Germinal center (tissue), 1 donor: ENCODE results near the gene ACTL8.

Source experiments
- DNase-seq: peaks from one replicate; pipeline ENCODE4 v3.0.0; 2012; ENCODE audit warnings: mixed read lengths, low spot score

Gene ACTL8

GRCh38 chr1:17805869-17806684, 50.9 kb downstream of the ACTL8 start:
- DNase-seq: no peak

DNA sequence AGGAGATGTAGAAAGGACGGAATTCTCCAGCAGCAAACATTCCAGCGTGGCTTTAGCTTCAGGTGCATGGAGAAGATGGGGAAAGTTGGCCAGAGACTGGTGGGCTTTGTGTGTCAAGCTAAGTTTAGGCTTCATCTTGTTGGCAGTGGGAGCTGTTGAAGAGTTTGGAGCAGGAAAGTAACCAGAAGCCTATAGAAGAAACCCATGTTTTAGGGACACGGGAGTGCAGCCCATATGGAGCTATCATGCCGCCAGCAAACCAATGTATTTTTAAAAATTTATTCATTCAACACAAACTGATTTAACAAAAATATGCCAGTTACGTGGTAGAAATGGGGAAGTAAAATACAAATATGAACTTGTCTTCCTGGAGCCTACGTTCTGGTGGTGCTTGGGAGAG, 53.7 kb downstream of the ACTL8 start:
- no peak for DNase-seq

DNA sequence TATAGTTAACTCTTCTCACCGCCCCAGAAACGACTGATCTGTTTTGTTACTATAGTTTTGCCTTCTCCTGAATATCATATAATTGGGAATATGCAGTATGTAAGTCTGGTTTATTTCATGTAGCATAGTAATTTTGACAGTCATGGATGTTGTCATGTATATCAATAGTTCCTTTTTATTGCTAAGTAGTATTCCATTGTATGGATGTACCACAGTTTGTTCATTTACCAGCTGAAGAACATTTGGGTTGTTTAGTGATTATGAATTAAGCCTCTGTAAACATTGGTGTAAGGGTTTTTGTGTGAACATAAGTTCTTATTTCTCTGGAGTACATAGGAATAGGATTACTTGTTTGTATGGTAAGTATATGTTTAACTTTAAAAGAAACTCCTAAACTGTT, 55.5 kb downstream of the ACTL8 start:
- DNase-seq: no peak

GRCh38 chr1:17816511-17816910, 61.4 kb downstream of the ACTL8 start:
- DNase-seq: no peak

GRCh38 chr1:17819129-17819802, 64.1 kb downstream of the ACTL8 start:
- DNase-seq: no peak

DNA sequence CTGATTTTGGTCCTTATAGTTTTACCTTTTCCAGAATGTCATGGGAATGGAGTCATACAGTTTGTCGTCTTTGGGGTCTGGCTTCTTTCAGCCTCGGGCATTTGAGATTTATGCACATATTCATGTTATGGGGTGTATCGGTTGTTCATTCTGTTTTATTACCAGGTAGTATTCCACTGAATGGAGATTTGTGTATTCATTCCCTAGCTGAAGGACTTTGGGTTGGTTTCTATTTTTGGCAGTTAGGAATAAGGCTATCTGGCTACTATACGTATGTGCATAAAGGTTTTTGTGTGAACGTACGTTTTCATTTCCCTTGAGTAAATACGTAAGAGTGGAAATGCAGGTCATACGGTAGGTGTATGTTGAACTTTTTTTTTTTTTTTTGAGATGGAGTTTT, 65.1 kb downstream of the ACTL8 start:
- no peak for DNase-seq

DNA sequence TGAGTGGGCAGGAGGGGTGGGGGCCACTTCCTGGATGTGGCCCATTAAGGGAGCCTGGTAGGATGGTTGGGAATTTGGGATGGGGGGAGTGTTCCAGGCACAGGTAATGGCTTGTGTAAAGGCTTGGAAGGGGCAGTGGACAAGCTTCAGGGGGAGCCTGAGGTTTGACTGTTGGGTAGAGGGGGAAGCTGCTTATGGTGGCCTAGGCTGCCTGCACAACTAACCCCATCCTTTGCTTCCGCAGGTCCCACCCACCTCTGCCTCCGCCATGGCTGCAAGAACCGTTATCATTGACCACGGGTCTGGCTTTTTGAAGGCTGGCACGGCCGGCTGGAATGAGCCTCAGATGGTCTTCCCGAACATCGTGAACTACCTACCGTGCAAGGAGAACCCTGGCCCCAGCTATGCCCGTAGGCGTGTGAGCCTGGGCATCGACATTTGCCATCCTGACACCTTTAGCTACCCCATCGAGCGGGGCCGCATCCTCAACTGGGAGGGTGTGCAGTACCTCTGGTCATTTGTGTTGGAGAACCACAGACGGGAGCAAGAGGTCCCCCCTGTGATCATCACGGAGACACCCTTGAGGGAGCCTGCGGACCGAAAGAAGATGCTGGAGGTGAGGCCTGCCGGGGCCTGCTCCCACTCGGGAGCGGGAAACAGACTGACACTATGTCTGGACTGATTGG, 67.8 kb downstream of the ACTL8 start:
- DNase-seq: no peak

DNA sequence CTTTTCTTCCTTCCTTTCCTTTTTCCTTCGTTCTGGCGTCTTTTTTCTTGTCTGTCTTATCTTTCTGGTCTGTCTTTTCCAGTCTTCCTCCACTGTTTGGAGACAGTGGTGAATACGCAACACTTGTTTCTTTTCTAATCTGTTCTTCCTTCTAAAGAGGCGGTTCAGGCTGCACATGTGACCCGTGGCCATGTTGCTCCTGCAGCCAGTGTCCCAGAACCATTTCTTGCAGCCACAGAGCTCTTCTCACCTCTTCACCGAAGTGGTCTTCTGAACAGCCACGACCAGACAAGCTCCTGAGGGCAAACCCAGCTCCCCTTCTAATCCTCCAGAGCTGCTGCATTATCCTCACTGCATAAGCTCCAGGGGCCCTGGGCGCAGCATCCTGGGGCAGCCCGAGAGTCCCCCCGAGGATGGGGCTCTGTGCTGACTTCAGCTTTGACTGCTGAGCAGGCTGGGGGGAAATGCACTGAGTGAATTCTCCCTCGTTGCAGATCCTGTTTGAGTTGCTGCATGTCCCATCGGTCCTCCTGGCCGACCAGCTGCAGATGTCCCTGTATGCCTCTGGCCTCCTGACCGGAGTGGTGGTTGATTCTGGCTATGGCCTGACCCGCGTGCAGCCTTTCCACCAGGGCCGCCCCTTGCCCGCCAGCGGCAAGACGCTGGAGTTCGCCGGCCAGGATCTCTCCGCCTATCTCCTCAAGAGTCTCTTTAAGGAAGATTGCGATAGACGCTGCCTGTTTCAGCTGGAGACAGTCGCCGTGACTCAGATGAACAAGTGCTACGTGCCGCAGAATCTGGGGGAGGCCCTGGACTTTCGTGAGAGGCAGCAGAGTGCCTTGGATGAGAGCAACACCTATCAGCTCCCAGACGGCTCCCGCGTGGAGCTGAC, 70.4 kb downstream of the ACTL8 start:
- no peak for DNase-seq

GRCh38 chr1:17826165-17826488, 71.0 kb downstream of the ACTL8 start:
- peak; percentile 55 for DNase-seq

DNA sequence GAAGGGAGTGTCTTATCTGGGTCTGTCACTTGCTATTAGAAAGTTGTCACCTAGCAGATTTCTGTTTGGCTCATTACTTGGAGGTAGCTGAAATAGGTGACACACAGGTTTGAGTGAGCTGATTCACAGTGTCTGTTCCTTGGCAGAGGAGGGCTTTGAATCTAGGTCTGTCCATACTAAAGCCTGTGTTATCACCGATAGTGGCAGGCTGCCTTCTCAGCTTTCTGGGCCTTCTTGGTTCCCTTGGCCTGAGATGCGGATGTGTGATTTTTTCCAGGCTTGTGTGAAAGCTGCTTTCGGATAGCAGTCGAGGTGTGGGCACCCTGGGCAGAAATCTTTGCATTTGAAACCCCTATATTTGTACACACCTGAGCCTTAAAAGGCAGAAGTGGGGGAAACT, 73.9 kb downstream of the ACTL8 start:
- no peak for DNase-seq

- DNase-seq: no peak
Observed at GRCh38 chr1:17829579-17829978, 74.4 kb downstream of the ACTL8 start.

DNA sequence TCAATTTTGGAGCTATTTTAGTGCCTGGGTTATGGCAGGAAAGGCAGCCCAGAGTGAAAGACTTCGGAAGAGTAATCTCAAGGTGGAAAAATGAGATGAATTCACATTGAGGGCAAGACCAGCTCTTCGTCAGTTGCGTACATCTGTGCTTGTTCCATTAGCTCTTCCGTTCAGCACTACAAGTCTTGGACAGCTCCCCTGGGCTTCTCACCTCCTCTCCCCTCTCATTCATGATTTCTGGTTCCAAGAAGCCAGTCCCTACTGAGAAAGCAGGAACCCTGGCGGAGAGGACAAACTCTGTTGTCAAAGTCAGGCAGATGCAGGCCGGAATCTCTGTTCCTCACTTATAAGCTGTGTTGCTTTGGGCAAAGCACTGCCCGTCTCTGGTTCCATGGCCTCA, 76.5 kb downstream of the ACTL8 start:
- no peak for DNase-seq

DNA sequence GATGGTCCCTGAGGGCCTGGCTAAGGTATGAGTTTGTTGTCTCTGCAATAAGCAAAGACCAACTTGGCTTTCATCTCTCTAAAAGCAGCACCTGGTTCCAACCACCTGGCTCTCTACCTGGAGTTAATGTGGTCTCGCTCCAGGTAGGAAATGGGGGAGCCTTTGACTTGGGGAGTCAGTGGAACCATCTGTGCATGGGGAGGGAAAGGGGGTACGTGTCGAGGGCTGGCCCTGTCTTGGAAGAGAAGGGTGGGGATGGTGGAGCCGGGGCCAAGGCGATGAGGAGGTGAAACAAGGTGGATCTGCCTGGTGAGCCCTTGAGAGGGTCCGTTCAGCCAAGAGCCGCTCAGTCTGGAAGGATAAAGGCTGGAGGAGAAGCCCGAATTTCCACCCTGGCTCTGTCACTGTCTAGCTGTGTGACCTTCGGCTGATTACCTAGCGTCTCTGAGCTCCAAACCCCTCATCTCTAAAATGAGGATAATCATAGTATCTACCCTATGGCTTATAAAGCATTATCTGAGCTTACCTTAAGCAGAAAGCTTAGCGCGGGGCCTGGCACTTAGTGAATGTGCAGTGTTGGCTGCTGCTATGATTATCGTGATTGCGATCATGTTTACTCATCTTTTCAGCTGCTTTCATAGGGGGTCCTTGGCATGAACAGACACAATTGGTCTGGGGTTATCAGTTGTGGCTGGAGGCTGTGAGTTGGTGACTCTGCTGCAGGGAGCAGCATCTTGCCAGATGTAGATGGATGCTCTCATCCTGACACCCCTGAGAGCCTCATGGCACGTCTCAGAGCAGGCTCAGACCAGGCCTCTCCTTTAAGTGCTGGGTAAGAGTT, 78.7 kb downstream of the ACTL8 start:
- no peak for DNase-seq

DNA sequence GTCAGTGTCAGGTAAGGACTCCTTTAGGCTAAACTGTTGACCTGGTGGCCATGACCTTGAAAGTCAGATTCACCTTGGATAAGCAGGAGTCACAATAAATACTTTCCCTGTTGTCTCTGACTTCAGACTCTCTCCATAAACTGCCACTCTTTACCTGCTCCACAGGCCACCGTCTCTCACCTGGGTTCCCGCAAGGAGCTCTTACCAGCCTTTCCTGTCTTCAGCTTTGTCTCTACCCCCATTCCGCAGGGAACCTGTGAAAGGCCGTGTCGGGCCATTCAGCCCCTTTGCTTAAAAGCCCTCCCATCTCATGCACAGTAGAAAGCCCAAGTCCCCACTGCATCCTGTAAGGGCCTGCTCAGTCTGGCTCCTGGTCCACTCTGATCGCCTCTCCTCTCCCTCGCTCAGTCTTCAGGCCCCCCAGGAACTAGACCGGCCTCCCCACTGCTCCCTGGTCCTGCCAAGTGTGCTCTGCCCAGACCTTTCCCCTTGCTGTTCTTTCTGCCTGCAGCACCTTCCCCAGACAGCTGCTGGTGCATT, 79.5 kb downstream of the ACTL8 start:
- no peak for DNase-seq

- DNase-seq: no peak
Observed at GRCh38 chr1:17837233-17838030, 82.3 kb downstream of the ACTL8 start.

DNA sequence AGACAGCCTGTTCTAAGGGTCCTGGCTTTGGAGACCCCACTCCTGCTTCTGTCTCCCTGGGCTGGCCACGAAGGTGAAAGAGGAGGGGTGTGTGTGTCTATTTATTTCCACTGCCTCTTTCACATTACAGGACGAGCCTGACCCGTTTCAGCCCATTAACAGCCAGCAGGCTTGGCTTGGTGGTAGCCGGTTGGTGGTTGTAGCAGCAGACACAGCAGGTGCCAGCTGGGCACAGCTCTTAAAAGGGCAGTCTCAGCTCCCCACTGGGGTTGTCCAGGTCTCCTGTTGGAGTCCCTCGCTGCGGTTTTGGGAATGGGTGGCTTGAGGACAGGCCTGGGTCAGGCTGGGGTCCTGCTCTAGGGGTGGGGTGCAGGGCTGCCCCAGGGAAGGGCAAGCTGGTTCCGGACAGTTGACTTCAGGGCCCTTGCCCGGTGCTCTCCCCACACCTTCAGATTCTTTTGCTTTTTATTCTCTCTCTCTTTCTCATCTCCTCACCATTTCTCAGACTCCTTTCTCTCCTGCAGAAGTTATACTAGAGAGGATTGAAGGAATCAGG, 84.6 kb downstream of the ACTL8 start:
- DNase-seq: no peak

GRCh38 chr1:17841944-17842343, 86.8 kb downstream of the ACTL8 start:
- DNase-seq: no peak

DNA sequence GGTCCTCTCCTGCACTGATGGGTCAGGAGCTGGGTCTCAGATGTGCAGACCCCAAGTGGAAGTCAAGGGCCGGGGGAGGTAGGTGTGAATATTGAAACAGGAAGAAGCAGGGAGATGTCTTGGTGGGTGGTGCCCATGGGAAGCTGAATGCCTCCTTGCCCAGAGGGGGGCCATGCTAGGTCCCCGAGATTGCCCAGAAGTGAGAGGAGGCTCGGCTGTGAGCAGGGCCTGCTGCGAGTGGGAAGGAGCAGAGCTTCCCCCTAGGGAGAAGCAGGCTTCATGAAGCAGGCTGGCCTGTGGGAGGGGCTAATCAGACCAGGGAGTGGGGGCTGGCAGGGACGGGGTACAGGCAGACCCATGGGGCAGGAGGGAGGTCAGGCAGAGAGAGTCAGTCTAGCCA, 87.6 kb downstream of the ACTL8 start:
- no peak for DNase-seq

DNA sequence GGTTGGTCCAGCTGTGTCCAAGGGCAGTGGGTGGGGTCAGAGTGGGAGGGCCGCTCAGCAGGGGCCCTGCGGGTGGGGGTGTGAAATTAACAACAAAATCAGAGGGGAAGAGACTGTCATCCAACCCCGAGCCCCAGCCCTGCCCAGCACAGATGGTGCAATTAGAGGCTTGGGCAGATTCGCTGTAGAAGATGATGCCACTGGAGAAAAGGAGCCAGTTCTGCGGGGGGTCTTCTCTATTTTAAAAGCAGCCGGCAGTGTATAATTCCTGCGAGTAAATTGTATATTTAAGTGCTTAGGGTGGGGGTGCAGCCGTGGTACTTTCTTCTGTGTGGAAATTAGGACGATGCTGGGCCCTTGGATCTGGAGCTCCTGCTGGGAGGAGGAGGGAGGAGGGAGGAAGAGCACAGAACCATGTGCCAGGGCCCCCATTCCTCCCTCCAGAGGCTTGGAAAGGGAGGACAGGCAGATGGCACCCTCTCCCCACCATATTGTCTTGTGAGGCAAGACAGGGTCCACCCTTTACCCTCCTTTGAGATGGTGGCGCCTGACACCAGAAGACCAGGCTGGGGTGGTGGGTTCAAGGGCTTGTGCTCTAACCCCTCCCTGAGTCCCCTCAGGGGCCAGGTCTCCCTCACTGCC, 89.2 kb downstream of the ACTL8 start:
- no peak for DNase-seq
